ENCODE results near the gene INSC.

- TF ChIP-seq CTCF (conservative IDR thresholded peaks at IDR 0.05) = no peak
- TF ChIP-seq ZFX (IDR thresholded peaks at IDR 0.05) = no peak
These were observed 112.3 kb downstream of the INSC start for GRCh38 chr11:15227011-15227410.
